Measurements from ENCODE around the gene KAT6B.
A peak's percentile ranks its signal among the peaks of the same experiment; 100 is the strongest.

KAT6B gene

GRCh38 chr10:74981831-74982633, 155.6 kb downstream of the KAT6B start:
- no peak for DNase-seq

- DNase-seq, result no peak
These were observed 156.2 kb downstream of the KAT6B start for GRCh38 chr10:74982634-74982982.

GRCh38 chr10:74983383-74983782, 157.0 kb downstream of the KAT6B start:
- DNase-seq, result no peak

GRCh38 chr10:74987339-74988053, 161.1 kb downstream of the KAT6B start:
- DNase-seq, result no peak

DNA sequence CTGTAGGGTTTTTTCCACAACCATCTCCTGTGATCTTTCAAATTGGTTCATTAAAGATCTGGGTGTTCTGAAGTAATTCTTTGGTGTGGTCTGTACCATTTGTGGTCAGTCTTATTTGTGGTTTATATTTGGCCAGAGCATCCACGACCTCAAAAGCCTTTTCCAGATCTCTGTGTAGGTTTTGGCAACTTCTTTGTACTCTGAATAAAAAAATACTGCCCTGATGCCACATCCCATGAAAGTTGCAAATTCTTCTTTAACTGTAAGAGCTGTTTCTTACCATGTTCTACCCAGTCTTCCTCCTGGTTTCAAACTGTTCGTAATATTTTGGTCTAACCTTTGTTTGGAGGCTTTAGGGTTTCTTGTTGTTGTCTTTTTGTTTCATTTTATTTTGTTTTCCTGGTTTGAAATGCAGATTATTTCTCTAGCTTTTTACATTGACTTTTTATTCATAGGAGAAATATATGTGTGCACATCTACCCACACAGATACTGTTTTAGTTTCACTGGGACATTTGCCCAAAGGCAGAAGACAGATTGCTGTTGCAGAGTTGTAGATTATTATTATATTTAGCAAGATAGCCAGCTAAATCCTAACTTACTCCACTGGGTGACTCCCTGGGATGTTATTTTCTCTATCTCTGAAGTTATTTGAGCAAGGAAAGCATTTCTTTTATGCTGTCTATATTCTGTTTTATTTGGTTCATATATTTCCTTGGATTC, 161.8 kb downstream of the KAT6B start:
- peak in 4 of 58 donors; percentile 2 to 32 (median 11) for DNase-seq

- no peak for DNase-seq
These were observed 162.6 kb downstream of the KAT6B start for GRCh38 chr10:74988832-74989561.

GRCh38 chr10:74991435-74991834, 165.0 kb downstream of the KAT6B start:
- DNase-seq, result no peak

- no peak for DNase-seq
These were observed 165.7 kb downstream of the KAT6B start for GRCh38 chr10:74992068-74992467.

DNA sequence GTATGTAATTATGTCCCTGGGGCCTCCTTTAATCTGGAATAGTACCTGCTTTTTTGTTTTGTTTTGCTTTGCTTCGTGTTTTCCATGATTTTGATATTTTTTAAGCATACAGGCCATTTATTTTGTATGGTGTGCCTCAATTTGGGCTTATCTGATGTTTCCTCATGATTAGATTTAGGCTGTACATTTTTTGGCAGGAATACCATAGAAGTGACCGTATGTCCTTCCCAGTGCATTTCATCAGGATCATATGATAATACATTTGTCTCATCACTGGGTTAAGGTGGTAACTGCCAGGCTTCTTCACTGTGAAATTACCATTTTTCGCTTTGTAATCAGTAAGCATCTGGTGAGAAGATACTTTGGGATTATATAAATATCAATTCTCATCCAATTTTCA, 167.2 kb downstream of the KAT6B start:
- no peak for DNase-seq

- no peak for DNase-seq
These were observed 168.5 kb downstream of the KAT6B start for GRCh38 chr10:74994854-74995253.

DNA sequence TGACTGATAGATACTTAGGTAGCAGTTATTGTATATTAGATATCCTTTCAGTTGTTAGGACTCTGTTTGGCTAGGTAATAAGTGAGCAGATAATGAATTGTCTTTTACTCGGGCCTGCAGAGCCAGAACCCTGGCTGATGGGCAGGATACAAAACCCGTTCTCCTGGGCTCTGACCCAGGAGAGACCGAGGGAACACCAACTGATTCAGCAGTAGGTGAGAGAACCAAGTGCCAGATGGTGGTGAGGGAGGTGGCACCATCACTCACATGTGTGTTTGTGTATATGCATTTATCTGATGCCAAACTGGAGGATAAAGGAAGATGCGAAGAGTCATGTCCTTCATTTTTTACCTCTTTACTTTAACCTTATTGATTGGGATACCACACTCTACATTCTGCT, 169.4 kb downstream of the KAT6B start:
- peak in 1 of 58 donors; percentile 9 for DNase-seq

DNA sequence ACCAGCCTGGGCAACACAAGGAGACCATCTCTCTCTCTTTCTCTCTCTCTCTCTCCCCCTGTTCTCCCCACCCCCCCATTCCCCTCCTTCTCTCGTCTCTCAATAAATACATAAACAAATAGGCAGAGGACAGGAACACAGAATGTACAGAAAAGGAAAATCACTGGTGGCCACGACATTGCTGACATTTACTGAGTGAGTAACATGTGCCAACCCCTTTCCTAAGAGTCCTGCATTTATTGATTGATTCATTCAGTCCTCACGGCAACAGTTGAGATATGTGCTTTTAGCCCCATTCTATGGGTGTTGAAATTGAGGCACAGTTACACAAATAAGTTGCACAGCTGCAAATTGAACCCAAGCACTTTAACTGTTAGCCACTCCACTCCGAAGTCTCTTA, 170.8 kb downstream of the KAT6B start:
- no peak for DNase-seq

DNA sequence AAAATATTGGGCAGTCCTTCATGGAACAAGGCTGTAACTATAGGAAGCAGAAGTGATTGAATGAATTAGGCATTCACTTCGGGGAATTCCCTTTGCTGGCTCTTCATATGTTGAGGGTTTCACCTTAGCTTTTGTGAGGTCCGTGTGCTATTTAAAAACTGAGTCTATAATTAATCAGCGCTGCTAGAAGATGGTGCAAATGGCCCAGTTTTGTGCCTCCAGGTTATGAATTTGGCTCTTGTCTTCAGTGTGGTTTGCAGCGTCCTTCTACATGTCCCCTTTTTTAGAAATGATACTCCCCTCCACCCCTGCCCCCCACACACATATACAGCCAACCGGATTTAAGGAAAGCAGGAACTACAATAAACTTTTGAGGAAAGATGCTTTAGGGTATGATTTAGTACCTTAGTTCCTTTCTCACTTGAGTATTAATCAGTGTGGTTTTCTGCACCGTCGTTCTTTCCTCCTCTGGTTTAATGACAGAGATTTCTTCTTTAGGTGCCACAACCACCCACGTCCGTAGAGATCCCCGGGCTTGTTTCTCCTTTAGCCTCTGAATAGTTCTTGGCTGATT, 174.4 kb downstream of the KAT6B start:
- no peak for DNase-seq

GRCh38 chr10:75001715-75002350, 175.4 kb downstream of the KAT6B start:
- no peak for DNase-seq

- DNase-seq, result no peak
These were observed 175.9 kb downstream of the KAT6B start for GRCh38 chr10:75002351-75002725.

DNA sequence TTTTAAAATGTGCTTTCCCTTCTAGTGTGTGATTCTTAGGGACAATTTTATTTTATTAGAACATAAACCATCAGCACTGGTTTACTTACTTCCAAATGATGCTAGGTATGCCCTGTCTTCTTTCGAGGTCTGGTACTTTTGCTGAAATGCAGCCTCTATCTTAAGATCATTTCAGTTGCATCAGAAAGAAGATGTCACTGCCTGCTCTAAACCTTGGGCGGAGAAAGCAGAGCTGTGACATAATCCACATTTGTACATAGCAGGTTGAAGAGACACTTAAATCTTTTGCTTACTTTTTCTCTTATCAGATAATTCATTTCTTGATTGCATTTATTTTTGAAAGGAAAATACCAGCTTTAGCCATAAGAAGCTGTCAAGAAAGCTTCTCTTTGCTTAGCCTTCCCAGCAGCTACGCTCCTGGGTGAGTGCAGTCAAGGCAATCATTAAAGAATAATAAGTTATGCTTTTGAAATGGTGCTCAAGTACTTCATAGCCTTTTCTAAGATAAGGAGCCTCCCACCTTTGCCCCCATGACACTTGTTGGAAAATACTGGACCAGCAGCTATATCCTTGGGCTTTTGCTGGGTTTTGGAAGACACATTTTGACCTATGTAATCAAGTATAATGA, 176.7 kb downstream of the KAT6B start:
- DNase-seq, result no peak

DNA sequence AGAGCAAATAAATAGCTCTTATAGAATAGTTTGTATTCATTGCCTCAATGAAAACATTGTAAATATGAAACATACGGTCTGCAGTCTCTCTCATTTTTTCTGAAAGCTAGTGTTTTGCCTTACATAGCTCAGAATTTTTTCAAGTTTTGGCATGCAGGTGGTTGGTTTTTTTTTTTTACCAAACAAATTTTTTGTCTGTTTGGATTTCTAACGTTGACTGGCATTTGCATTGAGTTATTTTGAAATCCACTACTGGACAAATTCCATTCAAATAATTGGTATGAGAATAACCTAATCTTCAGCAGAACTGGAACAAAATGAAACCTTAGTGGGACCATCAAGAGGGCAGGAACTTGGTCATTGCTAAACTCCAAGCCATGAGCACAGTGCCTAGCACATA, 177.5 kb downstream of the KAT6B start:
- no peak for DNase-seq

- DNase-seq, result no peak
These were observed 181.2 kb downstream of the KAT6B start for GRCh38 chr10:75007646-75008045.

- no peak for DNase-seq
These were observed 182.6 kb downstream of the KAT6B start for GRCh38 chr10:75008952-75009351.

GRCh38 chr10:75009426-75009825, 183.0 kb downstream of the KAT6B start:
- DNase-seq, result no peak

All from anterior cingulate cortex (tissue), 58 donors.